ENCODE results near the gene SLC22A3. TPM values are rescaled to one million over a fixed set of nuclear protein-coding genes. Genes with fewer than 3 reads are reported as not detected.

The SLC22A3 gene
- total RNA-seq, 4 donors from 2014 or later = 11.8 to 31.0 (median 22.3) TPM

- Histone ChIP-seq H3K4me1 (no peaks in the 10 kb centered on the region), H3K27me3 (no peaks in the 10 kb centered on the region), H3K4me3 (no peak overlapping the region), H3K27ac (no peak overlapping the region), H3K9me3 (peaks cover 0 to 23% (median 0%) of the 10 kb centered on the region in 3 donors), H3K36me3 (no peaks in the 10 kb centered on the region)
- WGBS, 2 donors (ENCODE audit: low coverage in 1 of 2) = 83 to 88% methylated on average over 1 of the region's 1 CpG
- ATAC-seq = no peak
- TF ChIP-seq EP300 (IDR thresholded peaks at IDR 0.05) = no peak
- TF ChIP-seq POLR2A (IDR thresholded peaks at IDR 0.05) = no peak
These were observed 28.9 kb upstream of the SLC22A3 start for GRCh38 chr6:160319246-160319645.

- no peaks in the 10 kb centered on the region for H3K4me1 ChIP-seq
- 81 to 90% methylated on average over 3 to 4 of the region's 5 CpGs for WGBS, 2 donors (ENCODE audit: low coverage in 1 of 2)
- no peaks in the 10 kb centered on the region for H3K36me3 ChIP-seq
- H3K4me3 ChIP-seq = no peak overlapping the region
- H3K27ac ChIP-seq = no peak overlapping the region
- H3K27me3 ChIP-seq = no peaks in the 10 kb centered on the region
- no peak for ATAC-seq
- H3K9me3 ChIP-seq = peaks cover 0 to 19% (median 0%) of the 10 kb centered on the region in 3 donors
- TF ChIP-seq CTCF (IDR thresholded peaks at IDR 0.05) (no peak), POLR2AphosphoS5 (IDR thresholded peaks at IDR 0.05) (no peak), POLR2A (IDR thresholded peaks at IDR 0.05) (no peak), EP300 (IDR thresholded peaks at IDR 0.05) (no peak)
These were observed 26.3 kb upstream of the SLC22A3 start for GRCh38 chr6:160321729-160322505.

GRCh38 chr6:160327981-160328380 lies 20.2 kb upstream of the SLC22A3 start:
- ATAC-seq = no peak
- no peak for TF ChIP-seq POLR2AphosphoS5 (IDR thresholded peaks at IDR 0.05)
- no peak for TF ChIP-seq CTCF (IDR thresholded peaks at IDR 0.05)
- TF ChIP-seq POLR2A (IDR thresholded peaks at IDR 0.05) = no peak
- no peak for TF ChIP-seq EP300 (IDR thresholded peaks at IDR 0.05)
- H3K9me3 ChIP-seq = no peaks in the 10 kb centered on the region
- 72 to 86% methylated on average over 2 to 3 of the region's 3 CpGs for WGBS, 2 donors (ENCODE audit: low coverage in 1 of 2)
- no peaks in the 10 kb centered on the region for H3K36me3 ChIP-seq
- H3K4me3 ChIP-seq = no peak overlapping the region
- H3K27ac ChIP-seq = no peak overlapping the region
- no peaks in the 10 kb centered on the region for H3K27me3 ChIP-seq
- no peaks in the 10 kb centered on the region for H3K4me1 ChIP-seq

- no peak for TF ChIP-seq EP300 (IDR thresholded peaks at IDR 0.05)
- TF ChIP-seq POLR2AphosphoS5 (IDR thresholded peaks at IDR 0.05) = no peak
- no peak for TF ChIP-seq POLR2A (IDR thresholded peaks at IDR 0.05)
- no peak for TF ChIP-seq CTCF (IDR thresholded peaks at IDR 0.05)
- Histone ChIP-seq H3K9me3 (no peaks in the 10 kb centered on the region), H3K27me3 (no peaks in the 10 kb centered on the region), H3K4me3 (no peak overlapping the region), H3K4me1 (no peaks in the 10 kb centered on the region), H3K27ac (no peak overlapping the region), H3K36me3 (no peaks in the 10 kb centered on the region)
- 75 to 92% methylated on average over 2 to 5 of the region's 8 CpGs for WGBS, 2 donors (ENCODE audit: low coverage in 1 of 2)
- no peak for ATAC-seq
These were observed 19.7 kb upstream of the SLC22A3 start for GRCh38 chr6:160328447-160328846.

GRCh38 chr6:160329188-160329587 lies 19.0 kb upstream of the SLC22A3 start:
- H3K9me3 ChIP-seq = no peaks in the 10 kb centered on the region
- H3K27ac ChIP-seq = no peak overlapping the region
- H3K4me1 ChIP-seq = no peaks in the 10 kb centered on the region
- 92% methylated on average over 4 of the region's 7 CpGs; no CpG with 5 or more reads in 1 of the 2 donors for WGBS, 2 donors (ENCODE audit: low coverage in 1 of 2)
- no peaks in the 10 kb centered on the region for H3K36me3 ChIP-seq
- no peak for ATAC-seq
- H3K4me3 ChIP-seq = no peak overlapping the region
- TF ChIP-seq POLR2A (IDR thresholded peaks at IDR 0.05) = no peak
- no peak for TF ChIP-seq POLR2AphosphoS5 (IDR thresholded peaks at IDR 0.05)
- TF ChIP-seq CTCF (IDR thresholded peaks at IDR 0.05) = no peak
- TF ChIP-seq EP300 (IDR thresholded peaks at IDR 0.05) = no peak
- H3K27me3 ChIP-seq = no peaks in the 10 kb centered on the region

Measured in gastroesophageal sphincter (tissue), 4 donors.